ENCODE measurements around the gene BTBD9. TPM values are rescaled to one million over a fixed set of nuclear protein-coding genes. Genes with fewer than 3 reads are reported as not detected.

The BTBD9 gene
- total RNA-seq, 4 donors from 2014 or later: 8.6 to 34.1 (median 30.8) TPM

GRCh38 chr6:38415231-38416005, 224.3 kb downstream of the BTBD9 start:
- intact Hi-C loops (cut with DNase I; ENCODE audit: low total_unique reads) (loop anchor here (2.0 kb wide), 1 partner anchor 23 kb away; no protein-coding TSS in a partner anchor), in situ Hi-C loops (cut with MboI; ENCODE audit: low pct_ligation_motif_present in 1 of 4, low pct_unique_long_range_greater_than_20kb in 1 of 4, low sequenced_read_pairs in 3 of 4) (no loop called here)
- no peak overlapping the region for H3K27ac ChIP-seq
- WGBS, 2 donors (ENCODE audit: low coverage in 1 of 2): 79 to 93% methylated on average over 5 of the region's 5 CpGs
- H3K4me3 ChIP-seq: no peak overlapping the region
- no peaks in the 10 kb centered on the region for H3K36me3 ChIP-seq
- no peak for TF ChIP-seq POLR2A (IDR thresholded peaks at IDR 0.05)
- no peak for TF ChIP-seq EP300 (IDR thresholded peaks at IDR 0.05; ENCODE audit: low read depth)
- TF ChIP-seq CTCF (IDR thresholded peaks at IDR 0.05): no peak
- TF ChIP-seq POLR2AphosphoS5 (IDR thresholded peaks at IDR 0.05): no peak
- no peaks in the 10 kb centered on the region for H3K27me3 ChIP-seq
- no peaks in the 10 kb centered on the region for H3K4me1 ChIP-seq
- no peaks in the 10 kb centered on the region for H3K9me3 ChIP-seq
- DNase-seq: no peak

GRCh38 chr6:38413102-38413800, 226.5 kb downstream of the BTBD9 start:
- H3K9me3 ChIP-seq: no peaks in the 10 kb centered on the region
- no peak overlapping the region for H3K27ac ChIP-seq
- intact Hi-C loops (cut with DNase I; ENCODE audit: low total_unique reads): no loop called here
- H3K4me1 ChIP-seq: no peaks in the 10 kb centered on the region
- H3K27me3 ChIP-seq: no peaks in the 10 kb centered on the region
- 78 to 85% methylated on average over 4 of the region's 4 CpGs for WGBS, 2 donors (ENCODE audit: low coverage in 1 of 2)
- DNase-seq: no peak
- H3K4me3 ChIP-seq: no peak overlapping the region
- in situ Hi-C loops (cut with MboI; ENCODE audit: low pct_ligation_motif_present in 1 of 4, low pct_unique_long_range_greater_than_20kb in 1 of 4, low sequenced_read_pairs in 3 of 4): no loop called here
- TF ChIP-seq EP300 (IDR thresholded peaks at IDR 0.05; ENCODE audit: low read depth): no peak
- TF ChIP-seq POLR2A (IDR thresholded peaks at IDR 0.05): no peak
- TF ChIP-seq POLR2AphosphoS5 (IDR thresholded peaks at IDR 0.05): no peak
- TF ChIP-seq CTCF (IDR thresholded peaks at IDR 0.05): no peak
- H3K36me3 ChIP-seq: no peaks in the 10 kb centered on the region

GRCh38 chr6:38407192-38407591, 232.5 kb downstream of the BTBD9 start:
- in situ Hi-C loops (cut with MboI; ENCODE audit: low pct_ligation_motif_present in 1 of 4, low pct_unique_long_range_greater_than_20kb in 1 of 4, low sequenced_read_pairs in 3 of 4) (no loop called here), intact Hi-C loops (cut with DNase I; ENCODE audit: low total_unique reads) (no loop called here)
- H3K27ac ChIP-seq: no peak overlapping the region
- H3K9me3 ChIP-seq: no peaks in the 10 kb centered on the region
- DNase-seq: no peak
- TF ChIP-seq CTCF (IDR thresholded peaks at IDR 0.05) (no peak), POLR2AphosphoS5 (IDR thresholded peaks at IDR 0.05) (no peak), POLR2A (IDR thresholded peaks at IDR 0.05) (no peak), EP300 (IDR thresholded peaks at IDR 0.05; ENCODE audit: low read depth) (no peak)
- 58 to 62% methylated on average over 1 to 3 of the region's 3 CpGs for WGBS, 2 donors (ENCODE audit: low coverage in 1 of 2)
- peaks cover 0 to 18% (median 10%) of the 10 kb centered on the region in 4 donors for H3K4me1 ChIP-seq
- no peaks in the 10 kb centered on the region for H3K27me3 ChIP-seq
- no peaks in the 10 kb centered on the region for H3K36me3 ChIP-seq
- H3K4me3 ChIP-seq: no peak overlapping the region

GRCh38 chr6:38406096-38406495, 233.6 kb downstream of the BTBD9 start:
- peaks cover 0 to 18% (median 10%) of the 10 kb centered on the region in 4 donors for H3K4me1 ChIP-seq
- H3K4me3 ChIP-seq: no peak overlapping the region
- intact Hi-C loops (cut with DNase I; ENCODE audit: low total_unique reads) (no loop called here), in situ Hi-C loops (cut with MboI; ENCODE audit: low pct_ligation_motif_present in 1 of 4, low pct_unique_long_range_greater_than_20kb in 1 of 4, low sequenced_read_pairs in 3 of 4) (no loop called here)
- no peaks in the 10 kb centered on the region for H3K36me3 ChIP-seq
- DNase-seq: no peak
- no peak overlapping the region for H3K27ac ChIP-seq
- H3K27me3 ChIP-seq: no peaks in the 10 kb centered on the region
- H3K9me3 ChIP-seq: no peaks in the 10 kb centered on the region
- no peak for TF ChIP-seq EP300 (IDR thresholded peaks at IDR 0.05; ENCODE audit: low read depth)
- no peak for TF ChIP-seq POLR2A (IDR thresholded peaks at IDR 0.05)
- WGBS, 2 donors (ENCODE audit: low coverage in 1 of 2): 80 to 94% methylated on average over 1 of the region's 1 CpG

Data from transverse colon (tissue), 4 donors.